ENCODE data around the gene OTOP2. TPM values are rescaled to one million over a fixed set of nuclear protein-coding genes. Genes with fewer than 3 reads are reported as not detected.

OTOP2 gene
- total and polyA plus RNA-seq, 2 of the 8 experiments (the other 6 are each of a cell fraction or from before 2014, with no cell fraction given), result 0.23 TPM; not detected in 1

DNA sequence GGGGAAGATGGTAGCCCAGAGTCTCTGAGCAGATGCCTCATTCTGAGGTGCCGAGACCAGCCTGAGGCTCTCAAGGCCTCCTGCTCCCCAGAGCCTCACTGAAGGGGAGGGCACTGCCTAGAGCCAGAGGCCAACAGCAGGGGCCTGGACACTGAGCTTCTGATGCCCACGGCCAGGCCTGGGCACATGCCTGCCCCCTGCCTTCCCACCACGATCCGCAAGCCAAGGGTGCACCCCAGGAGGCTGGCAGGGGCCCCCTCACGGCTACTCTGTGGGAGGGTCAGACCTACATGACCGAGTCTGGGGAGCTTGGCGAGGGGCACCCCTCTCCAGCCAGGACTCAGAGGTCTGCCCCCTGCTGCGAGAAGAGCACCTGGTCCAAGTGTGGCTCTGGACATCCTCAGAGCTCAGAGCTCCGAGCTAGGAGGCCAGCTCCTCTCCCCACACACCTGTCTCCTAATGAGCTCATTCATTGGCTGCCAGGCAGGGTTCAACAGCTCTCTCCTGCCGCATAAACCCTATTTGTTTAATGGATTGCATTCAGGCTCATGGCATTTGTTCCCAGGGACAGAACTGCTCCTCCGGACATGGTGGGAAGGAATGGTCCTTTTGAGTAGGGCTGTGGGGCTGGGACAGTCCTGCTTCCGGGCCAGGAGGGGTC, 25.5 kb downstream of the OTOP2 start:
- Histone ChIP-seq H3K23ac (ENCODE audit: insufficient read length) (no peak overlapping the region), H3K14ac (ENCODE audit: insufficient read length) (no peak overlapping the region), H3K4me1 (replicated peaks in 1 of 4; ENCODE audit: control insufficient read depth in 3 of 4, insufficient read depth in 4 of 4, low read length in 3 of 4) (peaks cover 0 to 5% (median 2%) of the 10 kb centered on the region in 4 experiments; a peak in 2 of 7 replicates), H3K9ac (replicated peaks in 1 of 4; ENCODE audit: extremely low read depth in 1 of 4, low read depth in 3 of 4, low read length in 3 of 4) (no peak overlapping the region), H3K79me2 (ENCODE audit: control insufficient read depth in 1 of 2, insufficient read depth in 2 of 2, low read length in 2 of 2) (no peaks in the 10 kb centered on the region), H3K79me1 (ENCODE audit: low read depth, low read length) (no peaks in the 10 kb centered on the region; the same call in 1 of the 2 replicates), H2BK15ac (ENCODE audit: low read length) (no peak overlapping the region; the same call in 1 of the 2 replicates), H4K91ac (replicated peaks; ENCODE audit: insufficient read length, low read length) (no peak overlapping the region), H2BK20ac (ENCODE audit: low read length) (no peak overlapping the region), H3K9me3 (ENCODE audit: insufficient read depth in 2 of 2, low read depth in 1 of 2, low read length in 1 of 2) (no peaks in the 10 kb centered on the region), H3K36me3 (ENCODE audit: control insufficient read depth in 2 of 4, insufficient read depth in 4 of 4, low read length in 3 of 4) (no peaks in the 10 kb centered on the region), H2AK5ac (ENCODE audit: low read depth, low read length) (no peak overlapping the region), H2BK120ac (replicated peaks; ENCODE audit: low read depth, low read length) (no peak overlapping the region), H4K5ac (ENCODE audit: insufficient read length, low read depth, low read length) (no peak overlapping the region), H2BK12ac (ENCODE audit: low read depth, low read length) (peak overlapping the region; percentile 60; the same call in 1 of the 2 replicates), H3K4me3 (ENCODE audit: extremely low read depth in 1 of 4, insufficient read depth in 2 of 4, low read depth in 3 of 4, low read length in 4 of 4) (no peak overlapping the region), H3K18ac (ENCODE audit: extremely low read depth, low read length) (peak overlapping the region; percentile 19; the same call in 1 of the 2 replicates), H3K27me3 (replicated peaks in 1 of 4; ENCODE audit: control insufficient read depth in 3 of 4, extremely low read depth in 1 of 4, insufficient read depth in 3 of 4, low read length in 3 of 4) (peaks cover 0 to 6% (median 0%) of the 10 kb centered on the region in 4 experiments; a peak in 2 of 7 replicates), H3K4ac (replicated peaks; ENCODE audit: insufficient read length, low read depth, low read length) (no peak overlapping the region), H3K23me2 (ENCODE audit: low read depth, low read length) (no peaks in the 10 kb centered on the region), H4K8ac (ENCODE audit: extremely low read depth, insufficient read depth, low read length) (no peak overlapping the region), H3K4me2 (ENCODE audit: insufficient read depth in 1 of 2, low read depth in 2 of 2, low read length in 2 of 2) (no peak overlapping the region), H3K27ac (ENCODE audit: low read depth, low read length) (no peak overlapping the region), H4K20me1 (replicated peaks in 1 of 2; ENCODE audit: control insufficient read depth in 1 of 2, insufficient read depth in 2 of 2, low read length in 2 of 2) (peaks cover 0 to 2% of the 10 kb centered on the region in 2 experiments), H2AFZ (ENCODE audit: low read length) (no peak overlapping the region), H3K56ac (replicated peaks; ENCODE audit: insufficient read length, low read depth, low read length) (no peak overlapping the region), H2BK5ac (ENCODE audit: low read depth, low read length) (no peak overlapping the region)
- POLR2A ChIA-PET (ENCODE audit: partially characterized antibody), result interaction anchor here (1.5 kb wide), 1 partner anchor 17 kb away, joined by 5 read pairs; no protein-coding TSS in a partner anchor
- DNase-seq (ENCODE audit: low read depth in 1 of 2, low spot score in 2 of 2) (no peak), FAIRE-seq (no peak)
- WGBS, 2 experiments (ENCODE audit: extremely low coverage in 1 of 2, insufficient coverage in 1 of 2, insufficient read length in 1 of 2, insufficient replicate concordance in 2 of 2, low coverage in 1 of 2, low lambda C conversion rate in 2 of 2, missing lambda C conversion rate in 1 of 2), result 73% methylated on average over 12 of the region's 12 CpGs; no CpG with 5 or more reads in 1 of the 2 experiments
- CTCF ChIA-PET (ENCODE audit: partially characterized antibody), result interaction anchor here (0.6 to 49.9 kb wide), 7 partner anchors 2 to 89 kb away, joined by 3 to 1072 read pairs (median 7); partner anchors contain the start of genes OTOP2, OTOP3 and USH1G
- TF ChIP-seq KDM1A (IDR thresholded peaks at IDR 0.05; ENCODE audit: borderline replicate concordance, low read length), result no peak
- no peak for TF ChIP-seq POLR2A (IDR thresholded peaks at IDR 0.05; ENCODE audit: control extremely low read depth in 1 of 2, low read depth in 2 of 2, low read length in 2 of 2)
- no peak for TF ChIP-seq HDAC6 (IDR thresholded peaks at IDR 0.05; ENCODE audit: low read depth, low read length)
- no peak for TF ChIP-seq POLR2AphosphoS5 (IDR thresholded peaks at IDR 0.05; ENCODE audit: low read depth, low read length)
- no peak for TF ChIP-seq HDAC2 (IDR thresholded peaks at IDR 0.05; ENCODE audit: borderline replicate concordance in 1 of 2, low read depth in 2 of 2, low read length in 2 of 2)
- TF ChIP-seq JUND (IDR thresholded peaks at IDR 0.05; ENCODE audit: low read length), result no peak
- TF ChIP-seq CREB1 (IDR thresholded peaks at IDR 0.05), result no peak
- no peak for TF ChIP-seq BRCA1 (IDR thresholded peaks at IDR 0.05; ENCODE audit: low read depth, low read length)
- TF ChIP-seq POU5F1 (IDR thresholded peaks at IDR 0.05; ENCODE audit: low read depth, low read length), result no peak
- no peak for TF ChIP-seq BACH1 (IDR thresholded peaks at IDR 0.05; ENCODE audit: low read length)
- TF ChIP-seq ASH2L (IDR thresholded peaks at IDR 0.05; ENCODE audit: low read length), result no peak
- TF ChIP-seq MAFK (IDR thresholded peaks at IDR 0.05; ENCODE audit: low read depth, low read length), result no peak
